WTC11 (cell line): ENCODE data around the gene HYI.

Source experiments
- CREM ChIP-seq: sonication (generic); formaldehyde crosslinking; IDR thresholded peaks from 2 replicates; pipeline ENCODE4 v1.8.1; 2022; ENCODE audit warnings: mild to moderate bottlenecking, missing genetic modification reagents, moderate library complexity
- CTCF ChIP-seq: fragments of 200-600 bp; IDR thresholded peaks from 2 replicates; pipeline ENCODE4 v1.8.0; 2022; ENCODE audit warnings: antibody characterized with exemption
- NFE2L1 ChIP-seq: sonication (generic); formaldehyde crosslinking; IDR thresholded peaks from 2 replicates; pipeline ENCODE4 v1.8.1; 2023; ENCODE audit warnings: missing genetic modification reagents
- TP53 ChIP-seq: sonication (generic); formaldehyde crosslinking; IDR thresholded peaks from 2 replicates; pipeline ENCODE4 v1.8.1; 2023; ENCODE audit warnings: mild to moderate bottlenecking, missing genetic modification reagents
- TF ChIP-seq, protein P1 (sequence below): sonication (generic); formaldehyde crosslinking; IDR thresholded peaks from 2 replicates; pipeline ENCODE4 v1.8.0; 2022; ENCODE audit warnings: mild to moderate bottlenecking, missing genetic modification reagents

DNA sequence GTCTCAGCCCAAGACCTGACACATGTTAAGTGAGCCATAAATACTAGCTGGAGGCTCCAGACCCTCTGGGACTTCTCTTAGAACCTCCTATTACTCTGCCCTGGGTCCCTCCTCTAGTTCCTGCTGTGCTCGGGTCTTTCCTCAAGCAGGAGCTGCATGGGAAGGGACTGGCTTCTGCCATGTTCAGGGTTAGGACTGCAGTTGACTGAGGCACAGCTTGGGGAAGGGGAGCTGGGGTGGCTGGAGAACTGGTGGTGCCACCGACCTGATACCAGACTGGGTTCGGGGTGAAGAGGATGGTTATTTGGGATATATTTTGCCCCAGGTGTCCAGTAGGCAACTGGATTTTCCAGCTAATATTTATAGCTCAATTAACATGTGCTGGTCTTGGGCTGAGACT is 15.7 kb downstream of the HYI start:
- TF ChIP-seq TP53 (CRISPR knock-in tag) (no peak), CTCF (no peak), CREM (CRISPR knock-in tag) (no peak), NFE2L1 (CRISPR knock-in tag) (no peak)
- TF ChIP-seq, protein P1, sequence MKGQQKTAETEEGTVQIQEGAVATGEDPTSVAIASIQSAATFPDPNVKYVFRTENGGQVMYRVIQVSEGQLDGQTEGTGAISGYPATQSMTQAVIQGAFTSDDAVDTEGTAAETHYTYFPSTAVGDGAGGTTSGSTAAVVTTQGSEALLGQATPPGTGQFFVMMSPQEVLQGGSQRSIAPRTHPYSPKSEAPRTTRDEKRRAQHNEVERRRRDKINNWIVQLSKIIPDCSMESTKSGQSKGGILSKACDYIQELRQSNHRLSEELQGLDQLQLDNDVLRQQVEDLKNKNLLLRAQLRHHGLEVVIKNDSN (CRISPR knock-in tag): no peak
